Stimulated activated CD4-positive, alpha-beta T cell treated with anti-CD3 and anti-CD28 coated beads, Interleukin-12 subunit alpha, Interleukin-12 subunit beta, amount 100 ng/mL, for 24 hours (primary cell): ENCODE results near the gene RAPGEF1.

Experiments
- DNase-seq, 2 experiments: peaks; one replicate each; pipeline ENCODE4 v3.0.0-alpha.2; 2020; ENCODE audit warnings: low read depth in 2 of 2

The RAPGEF1 gene

DNA sequence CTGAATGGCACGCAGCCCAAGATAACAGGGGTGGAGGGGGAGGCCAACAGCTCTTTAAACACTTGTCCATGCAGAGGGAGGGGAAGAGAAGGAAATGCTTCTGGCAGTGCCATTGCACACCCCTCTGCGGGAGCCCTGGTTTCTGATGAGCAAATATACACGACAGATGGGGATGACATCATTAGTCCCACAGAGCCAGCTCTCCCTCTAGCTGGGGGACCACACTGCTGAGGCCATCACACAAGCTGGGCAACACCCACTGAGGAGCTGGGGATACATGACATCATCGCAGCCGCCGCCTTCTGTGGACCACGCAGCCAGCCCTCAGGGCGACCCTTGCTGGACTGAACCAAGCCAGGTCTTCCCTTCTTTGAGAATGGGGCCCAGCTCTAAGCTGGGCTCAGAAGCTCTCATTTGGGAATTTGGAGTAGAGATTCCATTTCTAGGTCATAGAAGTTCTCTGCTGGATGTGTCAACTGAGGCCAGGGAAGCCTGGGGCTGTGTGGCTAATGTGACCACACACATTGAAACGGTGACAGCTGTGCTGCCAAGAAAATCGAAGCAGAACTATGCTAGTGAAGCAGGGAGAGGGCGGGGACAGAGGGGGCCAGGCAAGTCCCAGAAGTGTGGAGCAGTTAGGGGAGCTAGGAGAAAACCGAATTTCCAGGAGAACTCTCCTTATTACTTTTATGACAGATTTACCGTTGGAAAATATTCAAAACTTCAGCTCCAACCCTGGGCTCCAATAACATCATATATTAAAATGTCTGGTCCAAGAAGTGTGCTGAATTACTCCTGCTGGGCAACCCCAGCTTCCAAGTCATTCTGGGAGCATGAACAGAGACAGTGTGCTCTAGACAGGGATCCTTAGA lies 115.0 kb downstream of the RAPGEF1 start:
- DNase-seq, result no peak

DNA sequence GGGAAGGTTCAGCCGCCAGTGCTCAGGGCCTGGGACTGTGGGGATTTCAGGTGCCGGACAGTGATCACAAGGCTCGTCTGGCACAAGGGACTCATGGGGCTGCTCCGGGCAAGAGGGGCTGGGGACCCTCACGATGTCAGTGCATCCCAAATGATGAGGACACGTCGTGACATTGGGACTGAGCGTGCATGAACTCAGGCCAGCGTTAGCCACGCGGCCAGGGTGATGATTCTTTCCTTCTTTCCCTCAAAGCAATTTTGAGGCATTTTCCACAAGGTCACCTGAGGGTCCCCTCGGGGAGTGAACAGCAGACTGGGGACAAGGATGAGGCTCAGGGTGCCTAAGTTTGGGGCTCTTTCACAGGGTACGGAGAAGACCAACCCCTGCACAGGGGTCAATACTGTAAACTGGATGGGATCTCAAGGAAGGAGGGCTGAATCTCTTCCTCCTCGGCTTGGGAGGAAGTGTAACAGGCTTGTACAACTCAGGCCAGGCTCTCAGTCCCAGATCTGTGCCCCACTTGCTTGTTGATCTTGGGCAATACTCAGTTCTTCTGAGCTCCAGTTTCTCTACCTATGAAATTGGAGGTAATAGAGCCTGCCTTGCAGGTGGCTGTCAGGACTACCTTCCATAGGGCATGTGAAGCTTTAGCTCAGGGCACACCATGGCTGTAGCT lies 116.1 kb downstream of the RAPGEF1 start:
- DNase-seq, result no peak

GRCh38 chr9:131622523-131622922 lies 117.4 kb downstream of the RAPGEF1 start:
- DNase-seq, result no peak

- no peak for DNase-seq
Observed at GRCh38 chr9:131621551-131622358, 118.1 kb downstream of the RAPGEF1 start.

DNA sequence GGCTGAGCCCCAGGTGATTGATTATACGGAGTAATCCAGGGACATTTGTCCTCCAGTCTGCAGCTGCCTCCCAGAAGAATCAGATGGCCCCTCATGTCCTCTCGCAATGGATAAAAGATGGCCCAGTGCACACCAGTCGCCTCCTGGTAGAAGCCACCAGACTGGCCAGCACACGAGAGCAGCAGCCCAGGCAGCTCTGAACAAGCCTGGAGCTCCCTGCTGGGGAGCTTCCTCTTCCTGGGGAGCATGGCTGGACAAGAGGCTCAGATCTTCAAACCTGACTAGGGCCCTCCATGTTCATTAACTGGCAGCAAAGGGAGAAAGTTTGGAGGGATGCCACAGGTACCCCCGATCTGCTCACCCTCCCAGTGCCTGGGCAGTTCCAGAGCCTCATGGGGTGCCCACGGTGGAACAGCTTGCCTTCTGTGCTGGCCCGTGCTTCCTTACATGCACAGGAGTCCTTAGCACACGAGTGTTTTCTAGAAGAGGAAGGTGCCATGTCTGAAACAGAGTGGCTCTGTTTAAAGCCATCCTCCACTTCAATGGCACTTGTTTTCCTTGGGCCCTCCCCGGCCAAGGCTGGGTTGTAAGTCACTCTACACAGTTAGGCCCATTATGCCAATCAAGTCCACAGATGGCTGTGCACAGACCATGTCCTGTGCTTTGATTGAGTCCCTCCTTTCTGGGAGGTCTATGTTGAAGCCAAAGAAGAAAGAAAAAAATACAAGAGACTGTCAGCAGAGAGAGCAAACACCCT lies 118.9 kb downstream of the RAPGEF1 start:
- DNase-seq, result no peak

DNA sequence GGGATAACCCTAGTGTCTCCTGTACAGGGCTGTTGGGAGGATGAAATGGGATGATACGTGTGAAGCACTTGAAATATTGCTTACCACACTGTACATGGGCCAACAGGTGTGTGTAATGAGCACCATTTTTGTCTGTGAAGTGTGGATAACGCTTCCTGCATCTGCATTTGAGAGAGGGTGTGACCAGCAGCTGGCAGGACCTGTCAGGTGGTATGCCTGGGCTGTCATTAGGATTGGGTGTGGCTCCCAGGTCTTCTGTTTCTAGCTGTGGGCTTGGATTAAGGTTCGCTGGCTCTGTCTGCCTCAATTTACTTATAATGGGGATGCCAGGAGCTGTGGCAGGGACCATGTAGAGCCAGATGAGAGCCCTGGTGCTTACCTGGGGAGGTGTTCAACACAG lies 120.2 kb downstream of the RAPGEF1 start:
- no peak for DNase-seq

DNA sequence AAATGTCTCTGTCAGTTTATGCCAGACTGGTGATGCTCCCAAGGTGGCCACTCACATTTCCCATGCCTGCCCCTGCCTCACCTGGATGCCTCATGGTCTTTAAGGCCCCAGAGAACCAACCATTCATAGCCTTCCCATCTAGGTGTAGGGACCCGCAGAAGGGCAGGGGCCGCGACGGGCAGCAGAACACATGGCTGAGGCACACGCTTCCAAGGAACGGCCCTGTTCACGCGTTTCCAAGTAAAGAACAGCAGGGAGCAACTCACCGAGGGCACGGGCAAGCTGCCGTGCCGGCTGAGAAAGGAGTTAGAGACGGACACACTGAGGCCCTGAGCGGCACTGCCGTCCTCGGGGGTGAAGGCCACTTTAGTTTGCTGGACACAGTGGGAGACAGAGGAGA lies 121.1 kb downstream of the RAPGEF1 start:
- no peak for DNase-seq

DNA sequence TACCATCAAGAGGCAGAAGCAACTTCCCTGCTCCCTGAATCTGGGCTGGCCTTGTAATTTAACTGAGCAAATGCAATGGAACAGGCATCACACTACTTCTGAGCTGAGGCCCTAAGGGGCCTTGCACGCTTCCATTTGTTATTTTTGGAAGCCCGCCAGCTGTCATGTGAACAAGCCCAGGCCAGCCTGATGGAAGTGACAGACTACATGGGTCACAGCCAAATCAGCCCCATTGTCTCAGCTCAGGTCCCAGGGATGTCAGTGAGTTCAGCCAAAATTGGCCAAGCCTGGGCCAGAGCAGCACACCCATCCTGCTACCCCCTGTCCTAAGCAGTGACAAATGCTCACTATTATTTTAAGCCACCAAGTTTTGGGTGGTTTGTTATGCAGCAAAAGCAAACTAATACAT lies 121.8 kb downstream of the RAPGEF1 start:
- DNase-seq, result no peak

GRCh38 chr9:131617611-131618010 lies 122.3 kb downstream of the RAPGEF1 start:
- DNase-seq, result no peak

GRCh38 chr9:131616983-131617604 lies 122.8 kb downstream of the RAPGEF1 start:
- DNase-seq, result no peak

DNA sequence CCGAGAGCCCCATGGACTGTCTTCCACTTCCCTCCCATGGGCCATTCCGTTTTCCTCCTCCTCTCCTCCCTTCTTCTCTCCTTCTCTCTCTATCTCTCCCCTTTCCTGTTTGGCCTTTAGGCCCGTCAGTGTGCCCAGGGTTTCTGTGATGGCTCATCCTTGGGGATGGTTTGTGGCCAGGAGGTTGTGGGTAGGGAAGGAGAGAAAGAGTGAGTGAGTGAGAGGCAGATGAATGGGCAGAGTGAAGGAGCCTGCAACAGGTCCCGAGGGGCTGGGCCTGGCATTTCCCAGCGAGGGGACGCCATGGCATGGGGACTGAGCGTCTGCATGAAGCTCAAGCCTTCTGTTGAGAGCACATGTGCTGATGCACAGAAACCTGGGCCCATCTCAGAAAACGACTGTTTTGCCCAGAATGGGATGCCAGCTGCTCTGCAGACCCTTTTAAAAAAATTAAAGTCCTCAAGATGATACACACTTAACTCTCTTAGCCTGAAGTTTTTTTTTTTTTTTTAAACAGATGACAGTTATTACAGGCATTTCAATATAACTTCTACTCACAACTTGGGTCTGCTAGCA lies 125.4 kb downstream of the RAPGEF1 start:
- no peak for DNase-seq

- no peak for DNase-seq
Observed at GRCh38 chr9:131613921-131614320, 126.0 kb downstream of the RAPGEF1 start.

- no peak for DNase-seq
Observed at GRCh38 chr9:131612851-131613250, 127.0 kb downstream of the RAPGEF1 start.

DNA sequence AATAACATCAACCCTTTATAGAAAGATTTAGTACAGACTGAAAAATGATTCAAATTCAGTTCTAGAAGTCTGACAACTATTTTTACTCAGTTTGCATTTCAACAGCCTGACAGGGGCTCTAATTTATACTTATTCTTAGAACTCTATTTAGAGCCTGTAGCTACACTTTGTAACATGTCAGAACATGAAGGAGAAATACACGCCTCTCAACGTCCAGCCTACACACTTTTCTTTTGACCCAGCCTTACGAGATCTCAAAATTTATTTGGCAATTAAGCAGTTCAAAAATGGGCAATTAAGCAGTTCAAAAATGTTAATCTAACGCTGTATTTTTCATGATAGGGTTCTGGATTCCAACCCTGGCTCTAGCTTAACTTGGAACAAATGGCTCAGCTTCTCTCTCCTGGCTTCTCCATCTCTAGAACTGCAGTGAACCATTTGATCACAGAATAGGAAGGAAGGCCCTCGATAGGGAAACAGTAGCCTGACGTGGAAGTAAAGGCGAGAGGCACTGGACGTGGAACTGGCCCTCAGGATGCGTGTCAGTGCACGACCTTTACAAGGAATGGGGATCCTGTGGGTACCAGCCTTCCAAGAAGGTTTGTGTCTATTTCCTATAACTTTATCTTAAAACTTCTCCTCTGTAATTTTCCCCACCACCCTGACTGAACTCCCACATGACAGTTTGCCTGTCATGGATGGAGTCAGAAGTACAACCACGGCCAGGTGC lies 128.1 kb downstream of the RAPGEF1 start:
- DNase-seq, result no peak

GRCh38 chr9:131610231-131610761 lies 129.6 kb downstream of the RAPGEF1 start:
- no peak for DNase-seq

GRCh38 chr9:131609099-131609830 lies 130.6 kb downstream of the RAPGEF1 start:
- DNase-seq, result no peak

GRCh38 chr9:131608493-131609037 lies 131.3 kb downstream of the RAPGEF1 start:
- no peak for DNase-seq

DNA sequence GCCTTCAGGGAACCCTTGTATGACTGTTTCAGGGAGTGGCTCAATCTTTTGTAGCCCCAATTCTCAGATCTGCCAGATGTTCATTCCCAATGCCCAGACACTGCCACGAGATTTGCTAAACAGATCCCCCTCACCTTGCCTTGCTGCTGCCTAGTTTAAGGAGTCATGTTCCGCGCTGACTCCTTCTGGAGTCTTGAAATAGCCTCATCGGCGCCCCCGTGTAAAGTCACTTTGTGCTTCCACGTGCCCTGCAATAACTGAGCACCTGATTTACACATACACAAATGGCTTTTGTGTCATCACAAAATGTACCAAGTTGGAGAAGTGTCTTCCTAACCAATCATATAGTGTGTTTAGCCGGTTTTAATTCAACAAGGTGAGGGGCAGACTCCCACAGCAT lies 132.3 kb downstream of the RAPGEF1 start:
- DNase-seq, result no peak
